Ovary (tissue), 9 donors: ENCODE measurements around the gene GCSAML. TPM values are rescaled to one million over a fixed set of nuclear protein-coding genes. Genes with fewer than 3 reads are reported as not detected.

ENCODE experiments used
- DNase-seq, 5 donors: peaks; one replicate each; pipeline ENCODE4 v3.0.0-alpha.2; 2019 to 2020
- H3K27ac ChIP-seq, 2 donors: fragments of 200-600 bp; one replicate each; pipeline versions ENCODE4 v1.5.1 to v1.8.0; 2019 to 2022
- H3K27me3 ChIP-seq: fragments of 200-600 bp; one replicate; pipeline ENCODE4 v1.8.0; 2022
- H3K36me3 ChIP-seq: fragments of 200-600 bp; sonication (generic); one replicate; pipeline ENCODE4 v1.5.1; 2019
- H3K4me1 ChIP-seq: one replicate; pipeline ENCODE4 v1.8.1; 2013; ENCODE audit warnings: mild to moderate bottlenecking, moderate library complexity; ENCODE audit not compliant: insufficient read depth
- H3K4me3 ChIP-seq: fragments of 200-600 bp; sonication (generic); one replicate; pipeline ENCODE4 v1.5.1; 2017
- H3K9me3 ChIP-seq, 2 donors: fragments of 200-600 bp in 1 of 2; sonication (generic) in 1 of 2; one replicate each; pipeline versions ENCODE4 v1.5.1 to v1.8.1; 2013 to 2019; ENCODE audit warnings: mild to moderate bottlenecking in 1 of 2, moderate library complexity in 1 of 2
- EP300 ChIP-seq: sonication (generic); formaldehyde crosslinking; IDR thresholded peaks from one replicate; pipeline ENCODE4 v1.6.1; 2017; ENCODE audit warnings: antibody characterized with exemption
- POLR2A ChIP-seq: fragments of 450-650 bp; IDR thresholded peaks from one replicate; pipeline ENCODE4 v1.6.1; 2017; ENCODE audit warnings: antibody characterized with exemption, mild to moderate bottlenecking, moderate library complexity
- WGBS, 3 donors: extraction: QIAGEN DNeasy Blood & Tissue Kit in 1 of 3; methylation state at CpG; one replicate each; pipeline versions ENCODE4 v1.1.5 to v1.1.7; 2013 to 2017; 5-methylcytosine and 5-hydroxymethylcytosine counted together
- intact Hi-C, 4 donors: fragments of 100-400 bp; cut with DNase I; formaldehyde crosslinking; loops; one replicate each; pipeline versions ENCODE4 v1.11.0 to v1.15.1; 2022 to 2023
- polyA plus RNA-seq, 2 donors: library from polyadenylated mRNA; stranded (reverse); fragments of 200-250 nt in 1 of 2; fragments of 350-450 nt in 1 of 2; fragmentation: Illumina TruSeq in 1 of 2; extraction: RNeasy Lipid Tissue Mini Kit (QIAGEN cat#74804) in 1 of 2; gene quantifications; one replicate each; pipeline ENCODE4 v1.2.3, GENCODE V29; 2013 to 2014
- total RNA-seq, 7 donors: library from RNA; depleted of rRNA in 2 of 7; stranded (reverse); fragments of >200 nt in 2 of 7; fragmentation: NEBNext Ultra II Directional in 3 of 7; extraction: Animal tissue kit (Norgen Biotek cat#: 25700) in 3 of 7; gene quantifications; one replicate each; pipeline versions ENCODE4 v1.1.0 to v1.2.4, GENCODE V29; 2016 to 2023
- TF ChIP-seq, protein P1 (sequence below), 3 donors: fragments of 450-650 bp in 2 of 3; fragments of 200-600 bp in 1 of 3; IDR thresholded peaks; one replicate each; pipeline versions ENCODE4 v1.5.1 to v1.8.0; 2016 to 2022; ENCODE audit warnings: antibody characterized with exemption in 3 of 3, mild to moderate bottlenecking in 1 of 3
- donor health status: DM: no; HTN: no; CAD: no; lungs with moderate emphysema.
- donor health status: DM: no; HTN: no; CAD: no.
- donor health status: Bipolar disorder and iron deficiency.
- donor health status: DM: yes; HTN: yes; CAD: no.
- donor health status: DM: no; HTN: no; CAD: no.
- donor health status: DM: yes; HTN: yes; CAD: no.

GCSAML gene
- total and polyA plus RNA-seq, 9 donors: 0.05 to 0.52 (median 0.35) TPM; not detected in 4

DNA sequence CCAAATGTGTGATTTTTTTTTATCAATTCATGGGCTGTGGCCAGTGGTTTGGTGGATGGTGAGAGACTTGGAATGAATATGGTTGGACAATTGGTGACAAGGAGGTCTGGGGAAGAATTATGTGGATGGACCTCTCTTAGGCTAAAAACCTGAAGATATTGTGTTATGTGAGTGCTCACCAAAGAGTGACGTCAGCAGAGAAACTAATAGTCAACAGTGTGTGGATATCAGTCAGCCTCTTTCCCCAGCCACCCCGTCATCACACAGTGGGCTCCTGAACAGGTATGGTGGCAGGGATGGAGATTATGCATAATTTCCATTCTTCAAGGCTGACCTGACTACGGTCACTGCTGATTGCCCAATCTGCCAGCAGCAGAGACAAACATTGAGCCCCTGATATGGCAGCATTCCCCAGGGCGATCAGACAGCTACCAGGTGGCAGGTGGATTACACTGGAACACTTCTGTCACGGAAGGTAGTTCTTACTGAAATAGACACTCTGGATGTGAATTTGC, 30.1 kb downstream of the GCSAML start:
- 80 to 87% (median 80%) methylated on average over 5 of the region's 5 CpGs for WGBS, 3 donors
- H3K9me3 ChIP-seq: no peaks in the 10 kb centered on the region
- H3K27me3 ChIP-seq: no peaks in the 10 kb centered on the region
- TF ChIP-seq EP300 (no peak), POLR2A (no peak)
- TF ChIP-seq, protein P1, sequence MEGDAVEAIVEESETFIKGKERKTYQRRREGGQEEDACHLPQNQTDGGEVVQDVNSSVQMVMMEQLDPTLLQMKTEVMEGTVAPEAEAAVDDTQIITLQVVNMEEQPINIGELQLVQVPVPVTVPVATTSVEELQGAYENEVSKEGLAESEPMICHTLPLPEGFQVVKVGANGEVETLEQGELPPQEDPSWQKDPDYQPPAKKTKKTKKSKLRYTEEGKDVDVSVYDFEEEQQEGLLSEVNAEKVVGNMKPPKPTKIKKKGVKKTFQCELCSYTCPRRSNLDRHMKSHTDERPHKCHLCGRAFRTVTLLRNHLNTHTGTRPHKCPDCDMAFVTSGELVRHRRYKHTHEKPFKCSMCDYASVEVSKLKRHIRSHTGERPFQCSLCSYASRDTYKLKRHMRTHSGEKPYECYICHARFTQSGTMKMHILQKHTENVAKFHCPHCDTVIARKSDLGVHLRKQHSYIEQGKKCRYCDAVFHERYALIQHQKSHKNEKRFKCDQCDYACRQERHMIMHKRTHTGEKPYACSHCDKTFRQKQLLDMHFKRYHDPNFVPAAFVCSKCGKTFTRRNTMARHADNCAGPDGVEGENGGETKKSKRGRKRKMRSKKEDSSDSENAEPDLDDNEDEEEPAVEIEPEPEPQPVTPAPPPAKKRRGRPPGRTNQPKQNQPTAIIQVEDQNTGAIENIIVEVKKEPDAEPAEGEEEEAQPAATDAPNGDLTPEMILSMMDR (IDR thresholded peaks at IDR 0.05): no peak
- no peaks in the 10 kb centered on the region for H3K4me1 ChIP-seq
- H3K4me3 ChIP-seq: no peak overlapping the region
- H3K27ac ChIP-seq: no peak overlapping the region
- no peaks in the 10 kb centered on the region for H3K36me3 ChIP-seq
- DNase-seq: no peak
- intact Hi-C loops: no loop called here

GRCh38 chr1:247588060-247588459, 39.1 kb downstream of the GCSAML start, which contains the start of gene OR2G2:
TSS of gene OR2G2 (plus strand) at chr1:247588360. CDS start at chr1:247588360, 0 bp downstream.
- TF ChIP-seq POLR2A (no peak), EP300 (no peak)
- TF ChIP-seq, protein P1 (IDR thresholded peaks at IDR 0.05): no peak

GRCh38 chr1:247605286-247605685, 56.4 kb downstream of the GCSAML start, which contains the start of gene OR2G3:
TSS of gene OR2G3 (plus strand) at chr1:247605586. CDS start at chr1:247605586, 0 bp downstream.
- intact Hi-C loops: no loop called here
- H3K9me3 ChIP-seq: no peaks in the 10 kb centered on the region
- no peak for DNase-seq
- 59 to 78% (median 61%) methylated on average over 2 of the region's 2 CpGs for WGBS, 3 donors
- H3K36me3 ChIP-seq: no peaks in the 10 kb centered on the region
- no peaks in the 10 kb centered on the region for H3K4me1 ChIP-seq
- no peak within 1 kb of the TSS for H3K27ac ChIP-seq
- H3K4me3 ChIP-seq: no peak within 1 kb of the TSS
- TF ChIP-seq, protein P1 (IDR thresholded peaks at IDR 0.05): no peak
- TF ChIP-seq POLR2A (no peak), EP300 (no peak)
- no peaks in the 10 kb centered on the region for H3K27me3 ChIP-seq

More at GRCh38 chr1:247588060-247588459, 39.1 kb downstream of the GCSAML start, which contains the start of gene OR2G2:
- Histone ChIP-seq H3K27me3 (no peaks in the 10 kb centered on the region), H3K4me3 (no peak within 1 kb of the TSS), H3K9me3 (no peaks in the 10 kb centered on the region), H3K4me1 (no peaks in the 10 kb centered on the region), H3K27ac (no peak within 1 kb of the TSS), H3K36me3 (no peaks in the 10 kb centered on the region)
- DNase-seq: no peak
- intact Hi-C loops: no loop called here
- WGBS, 3 donors: 80 to 84% (median 81%) methylated on average over 2 of the region's 2 CpGs

DNA sequence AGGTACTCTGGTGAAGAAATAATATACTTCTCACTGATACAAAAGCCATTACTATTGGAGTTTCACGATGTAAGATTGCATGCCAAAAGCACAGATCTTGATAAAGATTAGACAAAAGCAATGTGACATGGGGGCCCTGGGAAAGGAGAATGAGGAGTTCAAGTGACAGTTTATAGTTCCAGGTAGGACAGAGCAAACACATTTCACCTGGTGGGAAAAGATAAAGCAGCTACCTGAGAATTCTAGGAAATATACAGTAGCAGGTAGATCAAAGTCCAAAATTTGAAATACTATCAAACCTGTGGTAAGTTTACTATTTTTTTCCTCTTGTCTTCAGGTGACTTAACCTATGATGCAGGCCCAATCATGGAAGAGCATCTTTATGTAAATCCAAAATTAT, 64.5 kb downstream of the GCSAML start:
- intact Hi-C loops: no loop called here
- Histone ChIP-seq H3K9me3 (no peaks in the 10 kb centered on the region), H3K27ac (no peak overlapping the region), H3K27me3 (no peaks in the 10 kb centered on the region), H3K36me3 (no peaks in the 10 kb centered on the region), H3K4me3 (no peak overlapping the region), H3K4me1 (no peaks in the 10 kb centered on the region)
- no peak for DNase-seq
- 63 to 76% (median 67%) methylated on average over 1 of the region's 1 CpG for WGBS, 3 donors
- TF ChIP-seq POLR2A (no peak), EP300 (no peak)
- TF ChIP-seq, protein P1 (IDR thresholded peaks at IDR 0.05): no peak
